Measurements from ENCODE around the gene PLEKHG5.
"Not testable (repeated sequence)": the region's sequence is repeated elsewhere in the genome, so short reads cannot be mapped to it uniquely, and the experiment has no call there.

PLEKHG5 gene

DNA sequence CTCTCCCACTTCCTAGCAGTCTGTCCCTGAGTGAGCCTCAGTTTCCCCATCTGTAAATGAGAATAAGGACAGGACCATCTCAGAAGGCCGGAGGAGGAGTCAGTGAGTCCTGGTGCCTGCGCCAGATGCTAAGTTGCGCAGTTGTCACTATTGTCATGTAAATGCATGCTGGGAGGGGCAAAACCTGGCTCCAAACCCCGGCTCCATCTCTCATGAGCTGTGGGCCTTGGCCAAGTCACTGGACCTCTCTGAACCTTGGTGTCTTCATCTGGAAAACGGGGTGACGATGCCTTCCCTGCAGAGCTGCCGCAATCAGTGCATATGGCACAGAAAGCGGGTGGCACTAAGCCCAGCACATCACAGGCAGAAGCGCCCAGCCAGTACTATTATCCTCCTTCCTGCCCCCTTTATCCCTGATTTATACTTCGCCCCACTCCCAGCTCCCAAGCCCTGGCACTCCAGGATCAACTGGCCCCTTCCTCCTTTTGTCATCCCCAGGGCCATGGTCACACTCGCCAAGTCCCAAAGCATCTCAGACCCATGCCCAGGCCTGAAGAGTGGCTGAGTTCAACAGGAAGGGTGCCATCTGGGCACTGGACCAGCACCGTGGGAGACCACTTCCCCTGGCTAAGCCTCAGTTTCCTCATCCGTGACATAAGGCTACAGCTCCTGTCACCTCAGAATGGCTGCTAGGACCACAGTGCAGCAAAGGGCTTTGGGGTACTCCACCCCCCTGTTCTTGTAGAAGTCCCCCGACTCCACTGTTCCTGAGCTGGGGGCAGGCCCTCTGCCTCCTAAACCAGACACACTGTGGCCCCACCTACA lies 4.3 kb upstream of the PLEKHG5 start:
- no peak for DNase-seq

GRCh38 chr1:6495041-6495441 lies 3.6 kb upstream of the PLEKHG5 start:
- DNase-seq = no peak

DNA sequence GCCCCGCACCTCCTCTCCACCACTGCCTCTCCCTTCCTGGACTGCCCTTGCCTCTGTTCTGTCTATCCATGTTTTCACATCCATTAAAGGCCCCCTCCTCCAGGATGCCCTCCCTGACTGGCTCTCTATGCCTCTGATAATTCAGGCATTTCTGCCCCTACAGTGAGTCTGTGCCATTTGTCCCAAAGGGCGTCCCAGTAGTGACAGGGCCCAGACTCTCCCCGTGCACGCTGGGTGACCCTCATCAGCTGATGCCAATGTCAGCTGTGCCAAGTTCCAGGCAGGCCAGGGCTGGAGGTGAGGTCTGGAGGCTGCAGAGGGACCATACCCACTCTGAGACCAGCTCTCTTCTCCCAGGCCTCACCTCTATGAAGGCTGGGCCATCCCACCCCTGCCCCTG lies 3.2 kb upstream of the PLEKHG5 start:
- DNase-seq = no peak

DNA sequence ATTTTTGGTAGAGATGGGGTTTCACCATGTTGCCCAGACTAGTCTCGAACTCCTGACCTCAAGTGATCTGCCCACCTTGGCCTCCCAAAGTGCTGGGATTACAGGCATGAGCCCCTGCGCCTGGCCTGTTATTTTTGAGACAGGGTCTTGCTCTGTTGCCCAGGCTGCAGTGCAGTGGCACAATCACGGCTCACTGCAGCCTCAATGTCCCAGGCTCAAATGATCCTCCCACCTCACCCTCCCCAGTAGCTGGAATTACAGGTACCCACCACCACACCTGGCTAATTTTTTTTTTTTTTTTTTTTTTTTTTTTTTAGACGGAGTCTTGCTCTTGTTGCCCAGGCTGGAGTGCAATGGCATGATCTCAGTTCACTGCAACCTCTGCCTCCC lies 2.4 kb upstream of the PLEKHG5 start:
- not testable (repeated sequence) for DNase-seq

DNA sequence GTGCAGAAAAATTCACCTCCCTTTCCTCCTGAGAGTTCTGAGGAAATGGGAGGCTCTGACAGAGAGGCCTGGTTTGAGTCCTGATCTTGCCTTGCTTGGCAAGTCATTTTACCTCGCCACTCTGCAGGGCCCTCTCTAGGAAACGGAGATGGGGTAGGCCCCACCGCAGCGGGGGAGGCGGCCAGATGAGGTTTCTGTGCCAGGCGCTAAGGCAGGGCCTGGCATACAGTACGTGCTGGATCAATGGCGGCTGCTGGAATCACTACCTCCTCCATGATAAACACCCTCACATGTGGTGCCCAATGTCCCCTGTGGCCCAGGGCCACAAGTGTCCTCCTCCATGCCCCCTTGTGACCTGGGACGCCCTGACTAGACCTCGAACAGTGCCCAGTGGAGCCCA lies 499 bp upstream of the PLEKHG5 start:
- DNase-seq = no peak

DNA sequence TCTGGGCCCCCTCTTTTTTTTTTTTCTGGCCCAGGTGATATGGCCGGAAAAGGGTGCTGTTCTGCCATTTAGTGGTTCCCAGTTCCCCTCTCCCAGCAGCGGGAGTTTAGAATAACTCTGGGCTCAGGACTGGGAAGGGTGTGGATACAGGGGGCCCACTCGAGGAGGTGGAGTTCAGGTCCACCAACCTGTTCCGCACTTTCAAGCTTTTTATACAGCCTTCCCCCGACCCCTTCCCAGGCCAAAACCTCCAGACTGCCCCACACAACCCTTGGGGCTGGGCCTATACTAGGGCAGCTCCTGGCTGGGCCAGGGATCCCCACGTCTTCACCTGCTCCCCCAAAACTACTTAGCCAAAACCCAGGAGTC lies 402 bp downstream of the PLEKHG5 start:
- no peak for DNase-seq

DNA sequence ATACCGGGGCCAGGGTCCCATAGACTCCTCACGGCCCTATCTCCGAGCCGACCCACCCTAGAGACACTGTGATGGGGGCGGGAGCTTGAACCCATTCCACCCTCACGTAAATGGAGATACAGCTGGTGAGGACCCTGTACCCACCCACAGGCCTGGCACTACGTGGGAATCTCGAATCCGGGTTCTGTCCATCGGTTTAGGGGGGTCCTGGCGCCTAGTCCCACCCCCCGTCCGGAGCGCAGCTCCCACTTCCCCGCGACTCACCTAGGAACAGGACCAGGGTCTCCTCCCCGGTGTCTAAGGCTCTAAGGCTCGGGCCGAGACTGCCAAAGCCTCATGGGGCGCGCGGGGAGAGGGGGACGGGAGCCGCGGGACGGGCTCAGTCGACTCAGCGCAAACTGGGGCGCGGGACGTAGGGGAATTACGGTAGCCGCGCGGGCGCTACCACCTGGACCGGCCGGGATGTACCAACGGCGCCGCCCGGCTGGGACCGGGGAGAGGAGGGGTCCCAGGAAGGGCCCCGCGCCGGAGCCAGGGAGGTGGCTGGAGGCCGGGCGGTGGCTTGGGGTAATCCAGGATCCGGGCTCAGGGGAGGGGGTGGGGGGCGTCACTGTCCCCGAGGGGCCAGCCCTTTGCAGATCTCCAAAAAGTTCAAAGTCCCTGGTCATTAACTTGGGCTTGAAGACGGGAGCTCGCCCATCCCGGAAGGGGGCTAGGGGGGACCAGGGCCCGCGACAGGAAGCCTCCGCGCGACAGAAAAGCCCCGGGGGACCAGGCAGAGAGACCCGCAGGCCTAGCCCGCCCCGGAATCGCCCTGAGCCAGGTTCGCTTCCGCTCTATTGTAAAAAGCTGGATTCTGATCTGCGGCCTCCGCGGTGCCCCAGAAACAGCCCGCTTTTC lies 1.0 kb downstream of the PLEKHG5 start:
- peak; percentile 73 for DNase-seq

GRCh38 chr1:6489799-6490180 lies 1.7 kb downstream of the PLEKHG5 start:
- DNase-seq = peak; percentile 88

DNA sequence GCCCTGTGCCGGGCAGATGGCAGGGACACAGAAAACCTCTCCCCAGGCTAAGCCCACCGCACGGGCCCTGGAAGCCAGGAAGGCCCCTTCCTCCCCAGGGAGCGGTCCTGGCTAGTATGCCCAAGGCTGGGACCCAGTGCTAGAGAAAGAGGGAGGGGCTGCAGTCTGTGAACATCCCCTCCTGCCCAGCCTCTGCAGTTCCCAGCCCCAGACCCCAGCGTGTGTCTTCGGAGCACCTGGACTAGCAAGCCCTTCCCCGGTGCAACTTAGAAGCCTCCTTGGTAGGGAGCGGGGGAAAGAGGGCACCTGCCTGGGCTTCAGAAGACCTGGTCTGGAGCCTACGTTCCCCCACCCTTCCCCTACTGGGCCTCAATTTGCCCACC lies 2.1 kb downstream of the PLEKHG5 start:
- DNase-seq = no peak

- no peak for DNase-seq
These were observed 2.7 kb downstream of the PLEKHG5 start for GRCh38 chr1:6488602-6489382.

- no peak for DNase-seq
These were observed 3.5 kb downstream of the PLEKHG5 start for GRCh38 chr1:6487804-6488484.

GRCh38 chr1:6486433-6487011 lies 4.9 kb downstream of the PLEKHG5 start:
- DNase-seq = peak; percentile 85

DNA sequence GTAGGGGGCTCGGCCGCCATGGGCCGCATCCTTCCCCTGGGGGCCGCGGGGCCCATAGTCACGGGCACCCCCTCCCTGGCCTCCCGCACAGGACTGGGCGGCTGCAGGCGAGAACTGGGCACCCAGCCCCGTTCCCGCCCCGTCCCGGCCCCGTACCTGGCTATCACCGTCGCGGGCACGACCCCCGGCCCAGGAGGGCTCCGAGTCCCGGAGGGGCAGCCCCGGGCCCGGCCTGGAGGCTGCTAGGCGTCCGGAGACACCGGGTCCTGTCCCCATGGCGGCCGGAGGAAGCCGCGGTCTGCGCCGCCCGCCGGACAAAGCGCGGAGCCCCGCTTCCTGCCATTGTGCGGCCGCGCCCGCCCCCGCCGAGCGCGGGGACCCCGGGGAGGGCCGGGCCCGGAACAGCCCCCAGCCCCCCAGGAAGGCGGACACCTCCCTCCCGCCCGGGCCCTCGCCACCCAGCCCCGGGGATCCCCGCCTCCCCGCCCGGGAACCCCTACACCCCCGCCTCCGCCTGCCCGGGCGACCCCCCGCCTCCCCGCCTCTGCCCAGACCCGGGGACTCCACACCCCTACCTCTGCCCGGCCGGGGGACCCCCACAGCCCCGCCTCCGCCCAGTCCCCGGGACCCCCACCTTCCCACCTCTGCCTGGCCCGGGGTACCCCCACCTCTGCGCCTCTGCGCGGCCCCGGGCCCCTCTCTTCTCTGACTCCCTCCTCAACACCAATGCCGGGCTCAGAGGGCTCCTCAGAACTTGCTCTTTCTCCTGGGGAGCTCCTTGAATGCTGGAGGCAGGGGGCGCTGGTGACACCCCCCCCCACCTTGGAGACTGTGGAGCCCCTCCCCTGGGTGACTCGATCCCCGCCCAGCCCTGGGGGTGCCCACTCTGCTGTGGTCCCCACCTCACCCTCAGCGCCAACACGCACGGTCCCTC lies 6.0 kb downstream of the PLEKHG5 start:
- no peak for DNase-seq

GRCh38 chr1:6484826-6485167 lies 6.7 kb downstream of the PLEKHG5 start:
- DNase-seq = no peak

- DNase-seq = no peak
These were observed 7.7 kb downstream of the PLEKHG5 start for GRCh38 chr1:6483761-6484117.

DNA sequence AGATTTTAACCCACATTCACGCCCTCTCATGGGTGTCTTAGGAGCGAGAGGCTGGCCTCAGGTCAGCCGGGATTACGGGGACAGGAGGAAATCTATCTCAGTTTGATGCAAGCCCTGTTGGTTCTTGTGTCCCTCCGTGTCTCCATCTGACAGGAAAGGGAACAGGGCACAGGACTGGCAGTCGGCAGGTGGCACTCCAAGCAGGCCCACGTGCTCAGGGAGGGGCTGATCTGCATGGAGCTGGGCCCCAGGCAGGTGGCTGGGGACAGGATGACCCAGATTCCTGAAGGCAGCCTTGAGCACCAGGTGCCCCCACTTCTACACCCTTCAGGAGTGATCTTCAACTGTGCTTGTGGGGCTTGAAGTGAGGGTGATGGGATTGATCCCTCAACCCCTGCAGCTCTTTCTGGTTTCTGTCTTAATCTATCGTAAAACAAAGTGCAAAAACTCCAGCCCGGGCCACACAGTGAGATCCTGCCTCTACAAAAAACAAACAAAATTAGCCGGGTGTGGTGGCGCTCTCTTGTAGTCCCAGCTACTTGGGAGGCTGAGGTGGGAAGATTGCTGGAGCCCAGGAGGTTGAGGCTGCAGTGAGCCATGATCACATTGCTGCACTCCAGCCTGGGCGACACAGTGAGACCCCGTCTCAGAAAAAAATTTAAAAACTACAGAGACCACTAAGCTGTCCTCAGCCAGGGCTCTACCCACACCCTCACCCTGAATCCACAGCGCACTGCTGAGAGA lies 8.3 kb downstream of the PLEKHG5 start:
- no peak for DNase-seq

DNA sequence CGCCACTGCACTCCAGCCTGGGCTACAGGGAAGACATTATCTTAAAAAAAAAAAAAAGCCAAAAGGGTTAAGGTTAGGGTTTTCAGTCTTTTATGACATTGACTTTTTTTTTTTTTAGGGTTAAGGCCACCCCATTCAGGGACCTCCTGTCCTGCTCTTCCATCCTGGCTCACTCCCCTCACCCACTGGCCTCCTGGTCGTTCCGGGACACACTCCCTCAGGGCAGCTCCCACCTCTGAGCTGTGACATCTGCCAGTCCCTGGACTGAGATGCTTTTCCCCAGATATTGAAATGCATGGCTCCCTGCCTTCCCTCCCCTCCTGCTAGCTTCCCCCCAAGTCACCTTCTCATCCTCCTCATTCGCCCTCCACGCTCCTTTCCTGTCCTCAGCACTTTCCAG lies 9.6 kb downstream of the PLEKHG5 start:
- DNase-seq = no peak

- DNase-seq = no peak
These were observed 14.2 kb downstream of the PLEKHG5 start for GRCh38 chr1:6477039-6477820.

DNA sequence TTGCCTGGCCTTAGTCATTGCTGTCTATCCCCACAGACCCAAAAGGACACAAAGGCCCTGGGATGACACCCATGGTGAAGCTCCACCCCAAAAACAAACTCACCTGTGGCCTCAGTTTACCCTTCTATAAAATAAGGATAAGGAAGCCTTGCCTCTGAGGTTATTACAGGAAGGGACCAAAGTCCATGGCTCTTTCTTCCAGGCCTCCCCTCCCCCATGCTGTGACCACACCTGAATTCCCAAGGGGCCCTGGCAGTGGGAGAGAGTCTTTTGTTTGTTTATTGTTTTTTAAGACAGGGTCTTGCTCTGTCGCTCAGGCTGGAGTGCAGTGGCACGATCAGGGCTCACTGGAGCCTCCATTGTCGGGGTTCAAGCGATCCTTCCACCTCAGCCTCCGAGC lies 15.0 kb downstream of the PLEKHG5 start:
- no peak for DNase-seq

Data from activated CD4-positive, alpha-beta T cell treated with anti-CD3 and anti-CD28 coated beads, Interleukin-2, amount 50 U/mL, for 16 hours (primary cell).